ENCODE results near the gene ARMC10. TPM values are rescaled to one million over a fixed set of nuclear protein-coding genes. Genes with fewer than 3 reads are reported as not detected.

Gene ARMC10
- total RNA-seq, 2 donors from 2014 or later, result 46.3 to 48.9 TPM

DNA sequence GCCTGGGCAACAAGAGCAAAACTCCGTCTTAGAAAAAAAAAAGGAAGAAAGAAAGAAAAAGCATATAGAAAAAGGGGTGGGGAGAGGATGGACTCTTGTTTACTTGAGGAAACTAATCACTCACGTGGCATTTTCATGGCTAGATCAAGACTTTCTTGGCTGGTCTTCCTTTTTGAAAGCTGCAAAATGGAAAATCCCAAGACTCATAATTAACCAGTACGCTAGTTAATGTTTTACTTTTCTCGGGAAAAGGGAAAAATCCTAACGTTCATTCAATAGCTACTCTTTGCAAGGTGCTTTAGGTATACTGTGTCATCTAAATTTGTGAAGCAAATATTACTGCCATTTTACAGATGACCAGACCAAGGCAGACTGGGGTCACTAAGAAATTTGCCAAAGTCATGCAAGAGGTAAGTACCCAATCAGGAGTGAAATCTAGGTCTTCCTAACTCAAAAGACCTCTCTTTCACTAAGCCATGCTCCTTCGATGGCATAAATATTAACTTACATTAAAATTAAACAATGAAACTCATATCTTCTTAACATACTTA lies 49.6 kb downstream of the ARMC10 start:
- TF ChIP-seq, protein P1, sequence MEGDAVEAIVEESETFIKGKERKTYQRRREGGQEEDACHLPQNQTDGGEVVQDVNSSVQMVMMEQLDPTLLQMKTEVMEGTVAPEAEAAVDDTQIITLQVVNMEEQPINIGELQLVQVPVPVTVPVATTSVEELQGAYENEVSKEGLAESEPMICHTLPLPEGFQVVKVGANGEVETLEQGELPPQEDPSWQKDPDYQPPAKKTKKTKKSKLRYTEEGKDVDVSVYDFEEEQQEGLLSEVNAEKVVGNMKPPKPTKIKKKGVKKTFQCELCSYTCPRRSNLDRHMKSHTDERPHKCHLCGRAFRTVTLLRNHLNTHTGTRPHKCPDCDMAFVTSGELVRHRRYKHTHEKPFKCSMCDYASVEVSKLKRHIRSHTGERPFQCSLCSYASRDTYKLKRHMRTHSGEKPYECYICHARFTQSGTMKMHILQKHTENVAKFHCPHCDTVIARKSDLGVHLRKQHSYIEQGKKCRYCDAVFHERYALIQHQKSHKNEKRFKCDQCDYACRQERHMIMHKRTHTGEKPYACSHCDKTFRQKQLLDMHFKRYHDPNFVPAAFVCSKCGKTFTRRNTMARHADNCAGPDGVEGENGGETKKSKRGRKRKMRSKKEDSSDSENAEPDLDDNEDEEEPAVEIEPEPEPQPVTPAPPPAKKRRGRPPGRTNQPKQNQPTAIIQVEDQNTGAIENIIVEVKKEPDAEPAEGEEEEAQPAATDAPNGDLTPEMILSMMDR (conservative IDR thresholded peaks at IDR 0.05), result no peak
- 75 to 76% methylated on average over 4 to 6 of the region's 6 CpGs for WGBS, 2 experiments (ENCODE audit: insufficient coverage in 1 of 2, insufficient read length in 1 of 2)
- Mint-ChIP-seq H3K4me1 (peaks cover 2% of the 10 kb centered on the region), H3K36me3 (ENCODE audit: low read depth) (peaks cover 42% of the 10 kb centered on the region), H3K27me3 (ENCODE audit: insufficient read depth) (no peaks in the 10 kb centered on the region), H3K27ac (no peak overlapping the region), H3K9me3 (no peaks in the 10 kb centered on the region), H3K4me3 (no peak overlapping the region)
- Histone ChIP-seq H3K27me3 (ENCODE audit: control insufficient read depth, insufficient read depth, low read length, poor library complexity, severe bottlenecking) (no peaks in the 10 kb centered on the region), H3K9me3 (ENCODE audit: control insufficient read depth, low read length) (no peaks in the 10 kb centered on the region), H3K9ac (ENCODE audit: extremely low read depth, low read length, poor library complexity, severe bottlenecking) (no peak overlapping the region), H3K36me3 (ENCODE audit: control insufficient read depth, insufficient read depth, low read length) (peaks cover 19% of the 10 kb centered on the region), H3K4me3 (ENCODE audit: low read length) (no peak overlapping the region), H3K4me1 (ENCODE audit: control insufficient read depth, insufficient read depth, low read length) (no peaks in the 10 kb centered on the region), H3K27ac (ENCODE audit: low read depth, low read length) (no peak overlapping the region)
- DNase-seq, result no peak

DNA sequence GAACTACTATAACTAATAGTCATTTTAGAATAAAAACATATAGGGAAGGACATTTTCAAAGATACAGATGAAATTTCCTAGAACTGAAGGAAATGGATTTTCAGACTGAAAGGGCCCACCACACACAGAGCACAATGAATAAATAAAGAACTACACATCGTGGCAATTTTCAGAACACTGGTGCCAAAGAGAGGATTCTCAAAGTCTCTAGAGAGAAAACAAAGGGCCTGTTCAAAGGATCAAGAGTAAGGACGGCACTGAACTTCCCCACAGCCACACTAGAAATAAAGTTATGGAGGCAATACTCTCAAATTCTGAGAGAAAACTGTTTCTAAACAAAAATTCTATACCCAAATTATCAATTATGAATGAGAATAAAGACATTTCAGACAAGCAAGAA lies 52.1 kb downstream of the ARMC10 start:
- Histone ChIP-seq H3K4me1 (ENCODE audit: control insufficient read depth, insufficient read depth, low read length) (no peaks in the 10 kb centered on the region), H3K9ac (ENCODE audit: extremely low read depth, low read length, poor library complexity, severe bottlenecking) (no peak overlapping the region), H3K27ac (ENCODE audit: low read depth, low read length) (no peak overlapping the region), H3K4me3 (ENCODE audit: low read length) (no peak overlapping the region), H3K36me3 (ENCODE audit: control insufficient read depth, insufficient read depth, low read length) (peaks cover 11% of the 10 kb centered on the region), H3K27me3 (ENCODE audit: control insufficient read depth, insufficient read depth, low read length, poor library complexity, severe bottlenecking) (no peaks in the 10 kb centered on the region), H3K9me3 (ENCODE audit: control insufficient read depth, low read length) (no peaks in the 10 kb centered on the region)
- no peak overlapping the region for H3K4me3 Mint-ChIP-seq
- DNase-seq, result no peak
- H3K4me1 Mint-ChIP-seq, result peaks cover 7% of the 10 kb centered on the region
- peaks cover 31% of the 10 kb centered on the region for H3K36me3 Mint-ChIP-seq (ENCODE audit: low read depth)
- 98 to 100% methylated on average over 1 to 2 of the region's 2 CpGs for WGBS, 2 experiments (ENCODE audit: insufficient coverage in 1 of 2, insufficient read length in 1 of 2)
- H3K27ac Mint-ChIP-seq, result no peak overlapping the region
- no peaks in the 10 kb centered on the region for H3K9me3 Mint-ChIP-seq
- TF ChIP-seq, protein P1 (conservative IDR thresholded peaks at IDR 0.05), result no peak
- no peaks in the 10 kb centered on the region for H3K27me3 Mint-ChIP-seq (ENCODE audit: insufficient read depth)

DNA sequence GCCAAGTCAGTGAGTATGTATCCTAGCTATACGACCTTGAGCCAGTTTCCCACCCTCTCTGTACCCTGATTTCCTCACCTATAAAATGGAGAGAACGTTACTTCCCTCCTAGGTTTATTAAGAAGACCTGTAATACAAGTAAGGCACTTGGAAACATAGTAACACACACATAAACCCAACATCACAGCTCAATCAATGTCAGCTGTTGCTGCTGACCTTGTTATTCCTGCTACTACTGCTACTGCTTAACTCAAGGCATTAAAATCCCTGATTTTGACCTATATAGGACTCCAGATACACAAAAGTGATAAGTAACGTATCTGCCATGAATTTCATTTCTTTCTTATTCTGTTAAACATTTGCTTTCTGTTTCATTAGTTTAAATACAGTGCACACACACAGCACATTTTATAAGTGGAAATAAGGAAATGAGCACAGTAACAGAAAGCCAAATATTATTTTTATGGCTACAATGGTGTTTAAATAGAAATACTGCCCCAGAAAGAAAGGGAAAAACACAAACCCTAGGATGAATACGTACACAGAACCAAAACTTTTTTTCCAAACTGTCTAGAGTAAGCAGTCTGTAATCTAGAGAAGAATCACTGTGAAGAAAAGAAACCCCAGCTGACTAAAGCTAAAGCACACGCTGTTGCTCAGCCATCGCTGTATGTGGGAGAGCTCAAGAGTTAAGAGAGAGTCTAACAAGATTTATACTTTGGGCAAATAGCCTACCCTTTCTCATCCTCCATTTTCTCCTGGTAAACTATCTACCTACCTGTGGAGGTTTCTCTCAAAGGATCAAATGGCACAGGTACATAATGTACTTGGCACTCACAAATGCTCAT lies 55.0 kb downstream of the ARMC10 start:
- Histone ChIP-seq H3K27me3 (ENCODE audit: control insufficient read depth, insufficient read depth, low read length, poor library complexity, severe bottlenecking) (no peaks in the 10 kb centered on the region), H3K36me3 (ENCODE audit: control insufficient read depth, insufficient read depth, low read length) (peaks cover 11% of the 10 kb centered on the region), H3K9me3 (ENCODE audit: control insufficient read depth, low read length) (no peaks in the 10 kb centered on the region), H3K4me1 (ENCODE audit: control insufficient read depth, insufficient read depth, low read length) (no peaks in the 10 kb centered on the region), H3K27ac (ENCODE audit: low read depth, low read length) (no peak overlapping the region), H3K4me3 (ENCODE audit: low read length) (no peak overlapping the region), H3K9ac (ENCODE audit: extremely low read depth, low read length, poor library complexity, severe bottlenecking) (no peak overlapping the region)
- WGBS, 2 experiments (ENCODE audit: insufficient coverage in 1 of 2, insufficient read length in 1 of 2), result 94 to 100% methylated on average over 1 to 6 of the region's 6 CpGs
- peaks cover 27% of the 10 kb centered on the region for H3K36me3 Mint-ChIP-seq (ENCODE audit: low read depth)
- peaks cover 11% of the 10 kb centered on the region for H3K4me1 Mint-ChIP-seq
- DNase-seq, result no peak
- H3K27me3 Mint-ChIP-seq (ENCODE audit: insufficient read depth), result no peaks in the 10 kb centered on the region
- TF ChIP-seq, protein P1 (conservative IDR thresholded peaks at IDR 0.05), result no peak
- no peak overlapping the region for H3K4me3 Mint-ChIP-seq
- H3K9me3 Mint-ChIP-seq, result no peaks in the 10 kb centered on the region
- H3K27ac Mint-ChIP-seq, result no peak overlapping the region
